NCI-H2196 (cell line): ENCODE results near the gene DEDD.
A peak's percentile ranks its signal among the peaks of the same experiment; 100 is the strongest.
"Not testable (repeated sequence)": the region's sequence is repeated elsewhere in the genome, so short reads cannot be mapped to it uniquely, and the experiment has no call there.

ENCODE experiments used
- DNase-seq: peaks from one replicate; lab custom pipeline; 2025; ENCODE audit not compliant: unreplicated experiment; lab: John Stamatoyannopoulos, UW

The DEDD gene

DNA sequence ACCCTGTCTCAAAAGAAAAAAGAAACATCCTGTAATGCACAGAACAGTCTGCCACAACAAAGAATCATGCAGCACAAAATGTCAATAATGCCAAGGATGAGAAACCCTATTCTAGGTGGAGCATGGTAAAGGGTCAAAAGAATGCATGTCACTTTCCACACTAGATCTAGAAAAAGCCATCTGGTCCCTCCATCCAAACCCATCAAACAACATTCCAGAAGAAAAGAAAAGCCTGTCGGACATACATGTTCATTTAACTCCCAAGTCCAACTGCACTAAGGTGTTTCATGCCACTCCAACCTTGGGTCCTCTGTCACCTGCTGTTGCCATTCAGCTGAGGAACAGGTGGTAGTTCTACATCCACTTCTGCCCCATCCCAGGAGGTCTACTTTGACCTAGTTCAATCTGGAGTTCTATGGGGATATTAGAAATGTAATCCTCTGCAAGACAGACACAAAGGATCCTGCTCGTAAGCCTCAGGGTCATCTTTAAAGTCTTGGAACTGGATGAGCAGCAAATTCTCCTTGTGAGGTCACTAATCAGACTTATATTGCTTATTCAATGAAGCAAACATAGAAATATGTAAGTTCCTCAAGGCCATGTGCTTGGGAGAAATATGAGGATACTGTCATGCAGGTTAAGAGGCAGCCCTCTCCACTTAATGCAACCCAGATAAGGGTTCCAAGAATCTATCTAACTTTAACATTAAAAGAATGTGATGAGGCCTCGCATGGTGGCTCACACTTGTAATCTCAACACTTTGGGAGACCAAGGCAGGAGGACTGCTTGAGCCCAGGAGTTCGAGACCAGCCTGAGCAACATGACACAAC, 3.7 kb downstream of the DEDD start:
- no peak for DNase-seq

GRCh38 chr1:161127649-161128048, 4.8 kb downstream of the DEDD start:
- DNase-seq, result no peak

DNA sequence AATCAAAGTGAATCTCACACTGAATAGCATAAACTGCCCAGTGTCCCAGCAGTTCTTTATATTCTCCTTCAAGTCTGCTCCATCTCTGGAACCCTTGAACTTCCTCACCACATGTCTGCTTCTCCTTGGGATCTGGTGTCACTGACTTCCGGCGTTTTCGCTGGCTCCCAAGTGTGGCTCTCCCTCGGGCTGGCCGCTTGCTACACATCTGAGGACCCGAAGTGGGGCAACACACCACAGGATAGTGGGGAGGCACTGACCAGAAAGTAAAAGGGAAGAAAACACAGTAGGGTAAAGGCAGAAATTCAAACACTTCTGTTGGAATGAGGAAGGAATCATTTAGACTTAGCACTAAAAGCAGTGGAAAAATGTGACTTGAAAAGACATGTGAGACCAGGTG, 9.5 kb downstream of the DEDD start:
- no peak for DNase-seq

DNA sequence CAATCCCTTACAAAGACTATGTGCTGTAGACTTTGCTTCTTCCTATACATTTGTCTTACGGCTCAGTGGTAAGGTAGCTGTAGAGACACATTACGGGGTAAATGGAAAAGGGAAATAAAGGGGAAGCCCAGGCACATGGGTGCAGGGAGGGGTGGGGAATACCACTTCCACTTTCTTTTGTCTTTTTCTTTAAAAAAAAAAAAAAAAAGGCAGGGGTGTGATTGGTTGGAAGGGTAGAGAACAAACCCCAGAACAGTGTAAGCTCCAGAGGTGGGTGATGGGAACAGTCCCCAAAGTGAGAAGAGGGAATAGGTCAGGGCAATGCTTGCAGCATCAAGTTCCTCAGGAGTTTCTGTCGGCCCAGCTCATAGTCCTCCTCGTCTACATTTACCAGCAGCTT, 10.6 kb downstream of the DEDD start:
- no peak for DNase-seq

GRCh38 chr1:161121042-161121650, 11.3 kb downstream of the DEDD start:
- no peak for DNase-seq

GRCh38 chr1:161119092-161119903, 13.2 kb downstream of the DEDD start:
- peak; percentile 23 for DNase-seq

DNA sequence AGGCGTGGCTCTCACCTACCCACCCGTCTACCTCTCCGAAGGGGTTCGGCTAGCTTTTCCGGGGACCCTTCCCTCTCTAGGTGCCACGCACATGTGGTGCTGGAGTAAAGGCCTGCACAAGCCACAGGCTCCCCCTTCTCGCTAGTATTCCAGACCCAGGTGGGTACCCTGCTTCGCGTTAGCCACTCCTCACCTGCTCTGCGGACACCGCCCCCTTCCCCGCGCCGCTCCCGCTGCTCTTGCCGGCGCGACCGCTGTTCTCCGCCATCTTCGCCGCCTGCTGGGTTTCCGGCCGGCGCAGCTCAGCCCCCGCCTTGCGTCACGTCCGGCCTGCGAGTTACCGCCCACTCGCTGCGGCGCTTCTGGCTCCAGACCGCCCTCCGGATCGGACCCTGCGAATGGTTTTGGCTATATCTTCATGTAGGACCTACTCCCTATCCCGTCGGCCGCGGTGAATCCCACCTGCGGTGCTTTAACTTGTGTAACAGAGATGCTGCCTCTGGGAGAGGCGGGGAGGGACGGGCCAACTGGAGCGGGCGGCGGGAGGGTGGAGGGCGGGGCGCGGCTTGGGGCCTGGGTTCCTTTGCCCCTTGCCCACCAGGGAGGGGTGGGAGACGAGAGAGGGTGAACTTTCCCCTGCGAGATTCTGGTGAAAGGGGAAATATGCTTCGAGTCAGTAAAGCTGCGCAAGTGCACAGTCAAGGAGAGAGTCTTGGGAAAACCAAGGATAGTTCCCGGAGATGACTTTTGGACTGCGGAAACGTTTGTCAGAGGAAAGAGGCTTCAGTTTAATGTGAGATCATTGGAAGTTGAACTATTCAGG, 14.5 kb downstream of the DEDD start, which contains the start of the genes NIT1 and PFDN2:
NIT1 (plus strand) TSS at position 347 of the 823 bp plus-strand sequence; CDS start at position 419, 72 bp downstream.
PFDN2 (minus strand) TSS at position 279 of the 823 bp plus-strand sequence; CDS start at position 268, 11 bp downstream.
- DNase-seq, result peak; percentile 84

GRCh38 chr1:161115961-161116360, 16.5 kb downstream of the DEDD start:
- DNase-seq, result not testable (repeated sequence)

DNA sequence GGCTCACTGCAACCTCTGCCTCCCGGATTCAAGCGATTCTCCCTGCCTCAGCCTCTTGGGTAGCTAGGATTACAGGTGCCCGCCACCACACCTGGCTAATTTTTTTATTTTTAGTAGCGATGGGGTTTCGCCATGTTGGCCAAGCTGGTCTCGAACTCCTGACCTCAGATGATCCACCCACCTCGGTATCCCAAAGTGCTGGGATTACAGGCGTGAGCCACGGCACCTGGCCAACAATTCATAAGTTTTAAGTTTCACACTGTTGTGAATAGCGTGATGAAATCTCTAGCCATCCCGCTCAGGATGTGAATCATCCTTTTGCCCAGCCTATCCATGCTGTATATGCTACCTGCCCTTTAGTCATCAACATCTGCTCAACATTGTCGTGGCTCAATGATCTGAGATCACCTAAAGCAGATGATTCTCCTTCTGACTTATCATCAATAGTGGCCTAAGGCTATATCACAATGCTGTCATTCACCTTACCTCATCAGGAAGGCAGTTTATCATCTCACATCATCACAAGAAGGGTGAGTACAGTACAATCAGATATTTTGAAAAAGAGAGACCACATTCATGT, 17.2 kb downstream of the DEDD start:
- peak; percentile 32 for DNase-seq

GRCh38 chr1:161114556-161114955, 17.9 kb downstream of the DEDD start:
- DNase-seq, result no peak

DNA sequence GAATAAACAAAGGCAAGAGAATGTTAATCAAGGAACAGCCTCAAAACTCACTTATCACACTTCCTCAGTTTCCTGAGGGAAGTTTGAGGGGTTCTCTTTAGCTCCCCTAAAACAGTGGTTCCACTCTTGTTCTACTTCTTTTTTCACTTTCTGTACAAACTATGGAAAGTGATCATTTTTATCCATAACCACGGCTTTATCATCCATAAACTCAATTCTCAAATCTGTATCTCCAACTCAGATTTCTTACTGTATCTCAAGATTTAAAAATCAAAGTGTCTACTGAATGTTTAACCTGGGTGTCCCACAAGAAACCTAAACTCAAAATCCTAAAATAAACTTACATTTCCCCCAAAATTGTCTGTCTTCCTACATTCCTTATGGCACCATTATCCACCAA, 18.6 kb downstream of the DEDD start:
- no peak for DNase-seq

DNA sequence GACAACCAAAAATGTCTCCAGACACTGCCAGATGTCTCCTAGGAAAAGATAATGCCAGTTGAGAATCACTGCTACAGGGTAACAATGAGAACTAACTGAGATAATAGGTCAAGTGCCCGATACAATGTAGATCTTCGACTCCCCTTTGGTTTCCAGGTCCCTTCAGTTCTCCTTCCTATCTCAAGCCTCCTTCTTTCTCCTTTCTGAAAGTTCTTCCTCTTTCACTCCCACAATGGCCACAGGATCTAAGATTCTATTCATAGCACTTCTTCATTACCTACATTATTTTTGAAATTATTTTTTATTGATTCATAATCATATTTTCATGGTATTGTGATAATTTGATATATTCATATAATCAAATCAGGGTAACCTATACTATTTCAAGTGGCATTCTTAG, 20.9 kb downstream of the DEDD start:
- no peak for DNase-seq

DNA sequence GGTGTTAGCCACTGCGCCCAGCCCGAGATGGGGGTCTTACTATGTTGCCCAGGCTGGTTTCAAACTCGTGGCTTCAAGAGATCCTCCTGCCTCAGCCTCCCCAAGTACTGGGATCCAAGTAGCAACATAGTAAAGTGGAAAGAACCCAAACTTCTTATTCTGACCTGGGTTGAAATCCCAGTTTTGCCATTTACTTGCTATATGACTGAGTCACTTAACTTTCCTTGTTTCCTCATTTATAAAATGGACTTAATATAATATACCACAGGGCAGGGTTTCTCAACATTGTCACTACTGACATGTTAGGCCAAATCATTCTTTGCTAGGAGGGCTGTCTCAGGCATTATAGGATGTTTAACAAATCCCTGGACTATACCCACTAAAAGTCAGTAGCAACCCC, 21.4 kb downstream of the DEDD start:
- DNase-seq, result no peak

GRCh38 chr1:161106431-161106830, 26.0 kb downstream of the DEDD start:
- DNase-seq, result no peak

DNA sequence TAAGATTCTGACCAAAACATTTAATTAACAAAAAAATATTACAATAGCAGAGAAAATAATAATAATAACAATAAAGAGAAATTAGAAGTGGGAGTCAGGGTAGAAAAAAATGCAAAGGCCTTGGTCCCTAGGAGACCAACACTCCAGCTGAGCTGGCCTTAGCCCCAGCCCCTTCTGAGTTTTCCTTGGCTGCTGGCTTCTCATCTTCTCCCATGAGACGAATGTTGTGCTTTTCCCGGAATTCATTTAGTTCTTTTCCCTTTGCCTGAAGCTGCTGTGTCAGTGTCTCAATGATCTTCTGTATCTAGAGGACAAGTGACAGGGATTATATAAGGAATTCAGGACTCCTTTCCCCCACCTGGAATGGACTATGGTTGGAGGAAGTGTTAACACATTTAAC, 31.9 kb downstream of the DEDD start:
- no peak for DNase-seq

- no peak for DNase-seq
Measured at GRCh38 chr1:161099090-161099802, 33.2 kb downstream of the DEDD start.

- DNase-seq, result peak; percentile 86
Measured at GRCh38 chr1:161098210-161099068, 34.0 kb downstream of the DEDD start, which contains the start of gene KLHDC9. TSS of gene KLHDC9 (plus strand) at chr1:161098361. CDS start at chr1:161098536, 175 bp downstream.

GRCh38 chr1:161096530-161096929, 35.9 kb downstream of the DEDD start:
- no peak for DNase-seq

DNA sequence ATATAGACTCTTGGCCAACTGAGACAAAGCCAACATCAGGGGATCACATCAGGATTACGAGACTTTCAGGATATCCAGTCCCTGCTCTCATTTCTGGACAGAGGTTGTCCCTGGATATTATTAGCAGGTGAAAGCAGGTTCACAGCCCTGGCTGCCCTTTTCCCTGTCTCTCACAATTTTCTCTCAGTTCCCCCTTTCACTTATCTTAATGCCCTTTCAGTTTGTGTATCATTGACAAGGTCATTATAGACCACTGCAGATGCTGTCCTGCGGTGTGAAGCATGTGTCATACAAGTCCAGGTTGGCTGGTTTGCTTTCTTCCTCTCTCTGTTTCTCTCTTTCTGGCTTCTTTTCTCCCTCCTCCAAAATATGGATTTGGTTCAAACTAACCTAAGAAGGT, 36.5 kb downstream of the DEDD start:
- DNase-seq, result no peak
